NCI-H748 treated with DMSO at 0.1 percent for 48 hours (cell line): Measurements from ENCODE around the gene COPS7B.
A peak's percentile ranks its signal among the peaks of the same experiment; 100 is the strongest.
"Not testable (repeated sequence)": the region's sequence is repeated elsewhere in the genome, so short reads cannot be mapped to it uniquely, and the experiment has no call there.

ENCODE experiments used
- DNase-seq: peaks from one replicate; lab custom pipeline; 2025; lab: John Stamatoyannopoulos, UW

COPS7B gene

GRCh38 chr2:231786177-231786916, at the start of gene COPS7B:
Gene COPS7B, plus strand, starts transcription at chr2:231786445. Its CDS starts 2,126 bp downstream, at chr2:231788571.
- DNase-seq: peak; percentile 42

- no peak for DNase-seq
These were observed 48.5 kb upstream of the COPS7B start for GRCh38 chr2:231737761-231738160.

GRCh38 chr2:231743376-231744116, 42.7 kb upstream of the COPS7B start:
- DNase-seq: no peak

GRCh38 chr2:231745303-231746038, 40.8 kb upstream of the COPS7B start:
- no peak for DNase-seq

- not testable (repeated sequence) for DNase-seq
These were observed 37.9 kb upstream of the COPS7B start for GRCh38 chr2:231748153-231748896.

GRCh38 chr2:231749016-231749415, 37.2 kb upstream of the COPS7B start:
- not testable (repeated sequence) for DNase-seq

GRCh38 chr2:231751042-231751815, 35.0 kb upstream of the COPS7B start:
- DNase-seq: no peak

GRCh38 chr2:231752061-231752460, 34.2 kb upstream of the COPS7B start:
- no peak for DNase-seq

- no peak for DNase-seq
These were observed 24.5 kb upstream of the COPS7B start for GRCh38 chr2:231761735-231762134.

GRCh38 chr2:231764124-231764523, 22.1 kb upstream of the COPS7B start:
- no peak for DNase-seq

GRCh38 chr2:231764760-231765159, 21.5 kb upstream of the COPS7B start:
- DNase-seq: no peak

GRCh38 chr2:231765496-231765929, 20.7 kb upstream of the COPS7B start:
- no peak for DNase-seq

- DNase-seq: no peak
These were observed 16.8 kb upstream of the COPS7B start for GRCh38 chr2:231769170-231770136.

GRCh38 chr2:231780123-231780908, 5.9 kb upstream of the COPS7B start:
- DNase-seq: no peak

- DNase-seq: peak; percentile 97
These were observed 5.1 kb upstream of the COPS7B start, which contains the start of gene PDE6D for GRCh38 chr2:231780909-231781797. Gene PDE6D, minus strand, starts transcription at chr2:231781282. Its CDS starts 168 bp downstream, at chr2:231781114.

GRCh38 chr2:231781798-231782726, 4.2 kb upstream of the COPS7B start:
- DNase-seq: peak; percentile 41

GRCh38 chr2:231785413-231785812, 832 bp upstream of the COPS7B start:
- DNase-seq: no peak
